Stimulated activated CD4-positive, alpha-beta T cell treated with anti-CD3 and anti-CD28 coated beads, Interleukin-12 subunit alpha, Interleukin-12 subunit beta, amount 100 ng/mL, for 4 hours (primary cell): ENCODE results near the gene FAM219A.
"Not testable (repeated sequence)": the region's sequence is repeated elsewhere in the genome, so short reads cannot be mapped to it uniquely, and the experiment has no call there.

ENCODE experiments used
- DNase-seq: peaks from one replicate; pipeline ENCODE4 v3.0.0-alpha.2; 2020

FAM219A gene

GRCh38 chr9:34482746-34483145, 24.4 kb upstream of the FAM219A start:
- DNase-seq = not testable (repeated sequence)

GRCh38 chr9:34481620-34482019, 23.2 kb upstream of the FAM219A start:
- DNase-seq = not testable (repeated sequence)

GRCh38 chr9:34479431-34479866, 21.1 kb upstream of the FAM219A start:
- DNase-seq = no peak

DNA sequence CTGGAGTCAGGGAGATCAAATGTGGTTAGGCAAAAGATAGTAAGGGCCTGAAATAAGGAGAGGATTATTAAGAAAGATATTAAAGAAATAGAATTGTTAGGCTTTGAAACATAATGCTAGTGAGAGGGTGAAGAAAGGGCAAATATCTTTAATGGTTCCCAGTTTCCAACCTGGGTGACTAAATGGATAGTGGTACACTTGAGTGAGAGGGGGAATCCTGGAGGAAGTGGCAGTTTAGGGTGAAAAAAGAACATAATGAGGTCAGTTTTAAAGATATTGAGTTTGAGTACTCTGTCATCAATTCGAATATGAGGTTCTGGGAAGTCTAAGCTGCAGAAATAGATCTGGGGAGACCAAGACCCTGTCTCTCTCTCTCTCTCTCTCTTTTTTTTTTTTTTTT, 19.2 kb upstream of the FAM219A start:
- DNase-seq = no peak

GRCh38 chr9:34475097-34475496, 16.7 kb upstream of the FAM219A start:
- no peak for DNase-seq

- DNase-seq = no peak
Measured at GRCh38 chr9:34465468-34465867, 7.1 kb upstream of the FAM219A start.

- DNase-seq = no peak
Measured at GRCh38 chr9:34464571-34464970, 6.2 kb upstream of the FAM219A start.

DNA sequence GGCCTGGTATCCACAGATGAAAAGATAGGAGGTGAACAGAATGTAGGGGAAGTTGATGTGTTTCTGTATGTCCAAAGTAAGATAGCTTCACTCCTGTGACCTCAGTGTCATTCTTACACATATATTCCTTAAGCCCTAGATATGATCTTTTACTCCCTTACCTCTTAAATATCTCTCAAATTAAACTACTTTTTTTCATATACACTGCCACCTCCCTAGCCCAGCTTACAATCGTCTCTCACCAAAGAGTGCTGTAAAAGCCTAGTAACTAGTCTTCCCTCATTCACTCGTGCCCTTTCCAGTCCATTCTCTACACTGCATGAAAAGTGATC, 5.5 kb upstream of the FAM219A start:
- no peak for DNase-seq

- DNase-seq = no peak
Measured at GRCh38 chr9:34463098-34463900, 4.9 kb upstream of the FAM219A start.

- no peak for DNase-seq
Measured at GRCh38 chr9:34459941-34460340, 1.6 kb upstream of the FAM219A start.

DNA sequence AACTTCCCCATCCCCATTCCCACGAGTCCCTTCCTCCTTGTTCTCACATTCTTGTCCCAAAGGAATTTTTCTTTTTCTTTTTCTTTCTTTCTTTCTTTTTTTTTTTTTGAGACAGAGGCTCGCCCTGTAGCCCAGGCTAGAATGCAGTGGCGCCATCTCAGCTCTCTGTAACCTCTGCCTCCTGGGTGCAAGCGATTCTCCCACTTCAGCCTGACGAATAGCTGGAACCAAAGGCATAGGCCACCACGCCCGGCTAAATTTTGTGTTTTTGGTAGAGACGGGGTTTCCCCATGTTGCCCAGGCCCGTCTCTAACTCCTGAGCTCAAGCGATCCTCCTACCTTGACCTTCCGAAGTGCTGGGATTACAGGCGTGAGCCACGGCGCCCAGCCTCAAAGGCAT, 986 bp upstream of the FAM219A start:
- no peak for DNase-seq

GRCh38 chr9:34458959-34459340, 580 bp upstream of the FAM219A start:
- DNase-seq = no peak

- no peak for DNase-seq
Measured at GRCh38 chr9:34457266-34458012, 931 bp downstream of the FAM219A start.

DNA sequence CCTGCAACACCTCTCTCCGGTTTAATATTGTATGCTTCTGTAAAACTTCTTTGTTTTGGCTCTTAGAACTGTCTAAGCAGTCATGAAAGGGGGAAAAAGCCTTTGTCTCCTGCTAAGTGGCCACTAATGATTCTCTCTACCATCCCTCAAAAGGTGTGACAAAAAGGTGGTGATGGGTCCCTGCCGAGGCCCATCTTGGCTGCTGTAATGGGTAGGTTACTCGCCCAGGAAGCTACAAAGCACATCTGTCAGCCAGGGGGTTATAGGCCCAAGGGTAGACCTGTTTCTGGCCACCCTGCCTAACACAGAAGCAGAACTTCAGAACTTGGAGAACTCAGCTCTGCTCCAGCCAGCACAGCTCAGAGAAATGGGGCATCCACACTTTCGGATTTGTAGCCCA, 1.6 kb downstream of the FAM219A start:
- no peak for DNase-seq

DNA sequence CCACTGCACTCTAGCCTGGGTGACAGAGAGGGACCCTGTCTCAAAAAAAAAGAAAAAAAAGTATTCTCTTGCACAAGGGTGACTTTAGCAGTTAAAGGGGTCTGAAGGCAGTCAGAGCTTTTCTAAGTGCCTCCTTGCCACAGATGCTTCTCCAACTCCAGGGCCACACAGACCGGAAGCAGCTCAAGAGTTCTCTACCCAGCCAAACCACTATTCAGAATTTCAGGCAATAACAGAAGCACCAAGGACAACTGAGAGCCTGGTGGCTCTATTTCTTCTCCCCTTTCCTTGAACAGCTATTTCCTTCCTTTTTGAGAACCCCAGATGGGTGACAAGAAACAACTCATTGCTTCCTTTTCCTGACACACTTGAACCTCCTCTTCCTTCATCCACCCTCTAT, 2.2 kb downstream of the FAM219A start:
- DNase-seq = no peak

DNA sequence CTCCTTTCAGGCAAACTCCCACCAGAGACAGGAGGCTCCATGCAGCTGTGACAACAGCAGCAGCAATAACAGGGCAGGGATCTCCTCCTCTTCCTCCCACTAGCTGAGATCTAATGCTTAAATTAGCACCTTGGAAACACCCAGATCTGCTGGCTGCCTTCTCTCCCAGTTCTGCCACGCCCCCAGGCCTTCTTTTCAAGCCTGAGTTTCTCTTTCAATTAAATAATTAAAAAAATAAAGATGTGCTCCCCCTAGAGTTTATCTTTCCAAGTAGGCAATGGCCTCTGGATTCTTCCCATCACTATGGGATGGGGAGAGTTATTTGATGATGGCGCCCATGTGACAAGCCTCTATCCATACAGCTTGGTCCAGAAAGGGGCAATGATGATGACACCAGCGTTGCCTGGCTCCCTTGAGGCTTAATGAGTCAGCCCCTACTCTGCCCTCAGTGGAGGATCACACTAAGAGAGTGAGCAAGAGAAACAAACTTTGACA, 3.8 kb downstream of the FAM219A start:
- DNase-seq = no peak

DNA sequence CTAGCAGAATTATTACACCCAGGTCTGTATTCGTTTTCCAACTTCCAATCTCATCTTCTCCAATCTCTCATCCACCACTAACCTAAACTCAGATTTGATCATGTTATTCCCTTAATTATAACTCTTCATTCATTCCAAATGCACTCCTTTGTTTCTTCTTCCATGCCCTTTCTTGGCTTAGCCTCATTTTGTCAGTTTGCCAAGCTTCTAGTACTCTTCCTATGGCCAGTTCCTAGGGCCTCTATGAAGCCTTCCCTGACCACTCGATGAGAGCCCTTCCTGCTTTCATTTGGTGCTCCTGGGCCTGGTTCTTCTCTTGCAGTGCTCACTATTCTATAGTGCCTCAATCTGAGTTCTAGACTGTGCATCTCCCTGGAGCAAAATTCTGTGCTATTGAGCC, 5.8 kb downstream of the FAM219A start:
- DNase-seq = no peak

GRCh38 chr9:34451545-34451944, 6.8 kb downstream of the FAM219A start:
- DNase-seq = no peak

- DNase-seq = no peak
Measured at GRCh38 chr9:34451135-34451534, 7.2 kb downstream of the FAM219A start.

GRCh38 chr9:34450644-34451043, 7.7 kb downstream of the FAM219A start:
- no peak for DNase-seq

DNA sequence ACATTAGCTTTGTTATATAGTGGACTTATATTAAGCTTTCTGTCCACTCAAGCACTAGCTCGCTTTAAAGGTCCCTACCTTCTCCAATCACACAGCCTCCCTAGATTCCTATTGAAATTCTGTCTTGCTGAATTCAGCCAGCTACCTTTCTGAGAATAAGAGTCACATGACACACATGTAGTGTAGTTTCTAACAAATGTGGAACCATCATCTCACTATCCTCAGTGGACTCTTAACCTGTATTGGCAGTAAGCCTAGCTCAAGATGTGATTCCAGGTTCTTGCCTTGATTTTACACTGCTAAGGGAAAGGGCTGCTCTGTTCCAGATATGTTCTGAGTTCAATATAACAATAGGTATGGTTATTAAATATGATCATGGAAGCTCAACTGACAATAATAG, 11.4 kb downstream of the FAM219A start:
- DNase-seq = no peak

DNA sequence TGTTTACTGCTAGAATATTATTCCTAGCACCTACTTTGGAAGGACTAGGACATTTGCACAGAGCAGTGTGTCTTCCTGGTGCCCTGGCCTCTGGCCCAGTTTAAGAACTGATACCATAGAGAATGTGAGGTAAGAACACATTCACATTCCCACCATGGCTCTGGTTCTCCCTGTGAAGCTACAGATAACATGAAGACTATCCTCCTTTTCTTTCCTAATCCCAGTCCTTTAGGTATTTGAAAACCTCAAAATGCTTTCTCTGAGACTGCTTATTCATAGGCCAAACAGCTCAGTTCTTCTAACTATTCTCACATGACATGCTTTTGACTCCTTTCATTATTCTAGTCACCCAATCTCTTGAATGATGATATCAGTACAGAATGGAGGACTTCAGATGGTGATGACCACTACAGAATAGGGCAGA, 11.9 kb downstream of the FAM219A start:
- no peak for DNase-seq

DNA sequence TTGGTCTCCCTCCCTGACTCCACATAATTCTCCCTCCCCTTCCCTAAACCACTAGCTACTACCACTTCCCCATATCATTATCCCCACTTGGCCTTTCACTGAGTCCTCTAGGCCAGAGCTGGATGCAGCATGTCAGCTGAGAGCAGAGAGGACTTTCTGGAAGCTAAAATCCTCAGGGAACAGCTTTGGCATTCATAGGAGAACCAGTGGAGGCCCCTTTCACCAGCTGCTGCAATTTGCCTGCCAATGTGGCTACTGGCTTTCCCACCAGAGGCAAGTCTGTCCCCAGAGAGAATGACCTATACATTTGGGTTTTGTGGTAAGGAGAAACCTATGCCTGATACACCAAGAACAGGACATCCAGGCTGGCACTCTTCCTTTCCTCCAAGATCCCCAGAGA, 14.4 kb downstream of the FAM219A start:
- DNase-seq = no peak

GRCh38 chr9:34443533-34443932, 14.8 kb downstream of the FAM219A start:
- DNase-seq = no peak
